SK-N-SH treated with all-trans-retinoic acid at 6 μM for 48 hours (cell line): ENCODE measurements around the gene PRDM7.

Experiments
- ARNTL ChIP-seq: fragments of 450-650 bp; formaldehyde crosslinking; IDR thresholded peaks from 2 replicates; pipeline ENCODE4 v1.5.0; 2020; ENCODE audit warnings: low read depth, mild to moderate bottlenecking, moderate library complexity, borderline replicate concordance
- PPARA ChIP-seq: fragments of 250-450 bp; sonication (Bioruptor Pico); IDR thresholded peaks from 2 replicates; pipeline ENCODE4 v1.5.0; 2020; ENCODE audit warnings: mild to moderate bottlenecking, borderline replicate concordance
- ZFP3 ChIP-seq: fragments of 250-450 bp; sonication (Bioruptor Pico); IDR thresholded peaks from 2 replicates; pipeline ENCODE4 v1.5.0; 2020; ENCODE audit warnings: mild to moderate bottlenecking, moderate library complexity
- ZFP30 ChIP-seq: fragments of 450-650 bp; formaldehyde crosslinking; IDR thresholded peaks from 2 replicates; pipeline ENCODE4 v1.5.0; 2022; ENCODE audit warnings: mild to moderate bottlenecking, moderate library complexity

DNA sequence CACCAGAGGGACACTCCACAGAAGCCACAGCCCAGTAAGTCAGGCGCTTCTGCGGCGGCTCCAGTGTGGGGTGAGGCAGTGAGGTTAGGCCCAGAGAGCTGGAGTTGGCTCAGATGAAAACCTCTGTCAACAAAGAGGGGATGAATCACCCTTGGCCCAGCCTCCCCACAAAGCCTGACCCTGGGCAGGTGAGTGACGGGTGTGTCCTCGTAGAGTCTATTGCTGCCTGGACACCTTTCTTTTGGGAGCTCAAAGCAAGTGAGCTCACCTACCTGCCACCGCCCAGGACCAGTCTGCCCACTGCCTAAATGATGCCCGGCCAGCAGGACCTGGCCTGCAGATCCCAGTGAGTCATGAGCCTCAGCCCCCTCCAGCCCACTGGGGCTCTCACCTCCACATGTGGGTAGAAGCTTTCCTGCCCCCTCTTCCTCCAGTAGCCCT is 33.0 kb downstream of the PRDM7 start:
- TF ChIP-seq PPARA (CRISPR knock-in tag) (no peak), ARNTL (no peak), ZFP30 (CRISPR knock-in tag) (no peak), ZFP3 (no peak)
